G401.6 (cell line): Measurements from ENCODE around the gene ASCL5.
"Not testable (repeated sequence)": the region's sequence is repeated elsewhere in the genome, so short reads cannot be mapped to it uniquely, and the experiment has no call there.

ENCODE experiments used
- FAIRE-seq: peaks from 2 replicates; lab custom pipeline; 2012; peaks lifted over from hg19 to GRCh38; lab: Jason Lieb, UNC

ASCL5 gene

DNA sequence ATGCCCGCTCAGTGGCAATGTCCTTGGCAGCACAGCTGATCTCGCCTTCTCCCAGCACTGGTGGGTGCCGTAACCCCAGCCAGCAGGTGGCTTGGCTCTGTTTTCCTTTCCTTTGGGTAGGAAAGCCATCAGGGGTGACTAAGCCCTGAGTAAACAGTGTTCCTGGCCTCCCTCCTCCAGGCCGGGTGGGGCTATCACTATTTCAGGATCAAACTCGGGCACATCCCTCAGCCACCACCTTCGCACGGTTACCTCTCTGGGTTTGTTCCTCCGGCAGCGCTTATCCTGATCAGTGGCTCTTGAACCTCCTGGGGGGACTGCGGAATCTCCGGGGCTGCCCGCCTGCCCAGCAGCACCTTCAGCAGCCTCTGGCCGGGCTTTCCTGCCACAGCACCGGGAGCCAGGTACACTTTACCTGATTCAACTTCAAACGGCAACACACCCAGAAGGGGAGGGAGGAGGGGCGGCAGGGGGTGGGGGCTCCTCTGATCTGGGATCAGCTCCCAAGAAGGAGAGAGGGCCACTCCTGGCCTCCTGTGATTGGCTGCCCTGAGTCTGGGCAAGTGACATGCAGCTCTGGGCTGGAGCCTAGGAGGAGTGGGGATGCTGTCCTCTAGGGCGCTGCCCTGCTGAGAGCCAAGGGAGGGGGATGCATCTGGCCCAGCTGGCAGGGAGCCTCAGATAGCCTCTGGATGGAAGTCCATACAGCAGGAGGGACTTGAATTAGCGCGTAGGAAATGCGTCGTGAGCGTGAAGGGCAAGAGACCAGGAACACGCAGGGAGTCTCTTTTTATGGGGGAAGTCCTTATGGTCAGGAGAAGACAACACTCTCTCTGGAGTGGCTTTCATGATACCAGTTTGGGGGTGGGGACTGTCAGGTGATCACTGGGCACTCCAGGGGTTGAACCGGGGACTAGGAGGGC lies at the start of gene ASCL5:
Gene ASCL5 (minus strand): TSS at position 353 of the 923 bp plus-strand sequence. CDS start 11,812 bp downstream, outside the sequence.
- FAIRE-seq: no peak

DNA sequence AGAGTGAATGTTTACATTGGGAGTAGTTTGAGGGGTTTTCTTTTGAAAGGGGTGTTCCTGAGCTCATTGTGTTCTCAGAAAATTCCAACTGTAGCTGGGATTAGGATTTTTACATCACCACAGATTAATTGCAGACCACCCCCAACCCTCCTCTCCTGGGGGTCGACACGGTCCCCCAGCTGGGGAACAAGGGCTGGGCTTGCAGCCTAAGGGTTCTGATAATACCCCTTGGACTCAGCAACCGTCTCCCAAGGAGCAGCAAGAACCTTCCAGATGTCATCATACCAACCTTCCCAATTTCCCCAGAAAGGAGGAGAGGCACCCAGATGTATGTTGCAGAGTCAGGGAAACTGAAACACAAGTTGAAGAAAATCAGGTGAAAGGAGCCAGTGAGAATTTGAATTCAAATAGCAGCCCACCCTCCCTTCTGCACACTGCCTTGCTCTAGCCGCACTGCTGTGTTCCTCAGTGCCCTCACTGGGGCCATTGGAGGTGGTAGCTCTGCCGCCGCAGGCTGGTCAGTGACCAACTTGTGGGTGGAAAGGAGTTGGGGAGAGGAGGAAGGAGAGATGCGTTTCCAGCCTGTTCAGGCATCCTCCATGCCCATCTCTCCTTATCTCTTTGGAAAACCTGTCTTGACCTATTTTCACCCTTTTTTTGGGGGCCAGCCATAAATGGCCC lies 49.0 kb upstream of the ASCL5 start:
- no peak for FAIRE-seq

DNA sequence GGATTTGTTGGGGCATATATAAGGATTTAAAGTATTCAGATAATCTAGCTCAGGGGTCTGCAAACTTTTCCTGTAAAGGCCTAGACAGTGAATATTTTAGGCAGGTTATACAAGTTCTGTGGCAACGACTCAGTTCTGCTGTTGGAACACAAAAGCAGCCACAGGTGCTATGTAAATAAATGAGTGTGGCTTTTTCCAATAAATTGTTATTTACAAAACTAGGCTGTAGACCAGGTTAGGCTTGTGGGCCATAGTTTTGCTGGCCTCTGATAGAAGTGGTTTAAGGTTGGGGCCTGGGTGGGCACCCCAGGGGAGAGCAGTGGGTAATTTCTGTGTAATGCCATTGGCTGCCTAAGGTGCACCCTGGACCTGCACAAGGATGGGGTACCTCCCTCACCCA lies 46.8 kb upstream of the ASCL5 start:
- no peak for FAIRE-seq

DNA sequence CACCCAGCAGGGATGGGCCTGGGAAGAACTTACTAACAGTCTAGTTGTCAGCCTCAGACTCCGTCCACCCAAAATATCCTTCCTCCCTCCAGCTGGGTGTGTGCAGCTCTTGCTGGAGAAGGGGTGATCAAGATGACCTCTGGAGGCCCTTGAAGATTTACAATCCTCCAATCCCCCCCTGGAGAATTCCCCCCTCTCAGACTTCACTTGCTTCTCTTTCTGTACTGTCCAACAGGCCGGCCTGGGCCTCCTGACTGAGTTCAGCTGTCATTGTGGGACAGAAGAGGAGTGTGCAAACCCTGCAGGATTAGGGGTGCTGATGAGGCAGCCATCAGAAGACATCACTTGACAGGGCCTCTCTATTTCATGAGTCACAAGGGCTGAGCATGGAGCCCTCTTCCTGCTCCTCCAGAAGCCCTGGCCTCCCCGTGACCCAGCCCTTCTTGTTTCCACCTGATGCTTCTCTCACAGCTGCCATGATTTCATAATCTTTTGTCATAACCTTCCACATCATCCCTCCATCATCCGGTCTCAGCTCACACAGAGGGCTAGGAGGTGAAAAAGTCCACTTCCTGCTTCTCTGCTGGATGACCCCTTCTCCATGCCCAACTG lies 46.1 kb upstream of the ASCL5 start:
- no peak for FAIRE-seq

DNA sequence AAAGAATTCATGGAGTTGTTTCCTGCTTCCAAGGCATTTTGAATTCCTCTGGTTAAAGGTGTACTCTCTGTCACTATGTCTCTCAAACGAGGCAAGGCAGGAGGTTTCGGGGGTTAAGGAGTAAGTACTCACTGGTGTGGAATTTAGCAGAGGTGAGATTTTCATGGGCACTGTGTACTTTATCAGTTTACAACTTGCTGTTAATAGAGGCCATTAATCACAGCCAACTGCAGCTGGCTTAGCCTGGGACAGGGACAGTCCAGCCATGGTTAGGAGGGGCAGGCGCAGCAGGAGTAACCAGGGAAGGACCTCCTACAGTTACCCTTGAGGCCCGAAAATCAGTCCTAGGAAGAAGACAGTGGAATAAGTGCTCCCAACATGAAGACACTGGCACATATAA lies 45.3 kb upstream of the ASCL5 start:
- FAIRE-seq: no peak

GRCh38 chr1:201171063-201172036 lies 44.4 kb upstream of the ASCL5 start:
- FAIRE-seq: peak; percentile 17

- FAIRE-seq: peak; percentile 65
Measured at GRCh38 chr1:201170533-201171062, 43.6 kb upstream of the ASCL5 start.

- FAIRE-seq: no peak
Measured at GRCh38 chr1:201169971-201170532, 43.1 kb upstream of the ASCL5 start.

DNA sequence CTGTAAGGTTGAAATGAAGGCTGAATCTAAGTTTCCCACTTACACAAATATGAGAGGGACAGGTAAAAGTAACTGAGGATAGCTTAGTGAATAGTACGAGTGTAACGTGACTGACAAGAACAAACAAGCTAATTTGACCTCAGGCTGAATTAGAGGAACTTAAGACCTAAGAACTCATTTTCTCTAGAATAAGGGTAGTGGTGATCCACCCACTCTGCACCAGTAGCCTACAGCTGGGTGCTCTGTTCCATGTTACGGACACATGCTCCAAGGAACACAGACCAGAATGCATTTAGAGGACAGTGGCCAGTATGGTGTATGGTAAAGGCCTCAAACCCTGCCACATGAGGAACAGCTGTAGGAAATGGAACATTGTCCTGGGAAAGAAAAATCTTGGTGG lies 42.2 kb upstream of the ASCL5 start:
- no peak for FAIRE-seq

DNA sequence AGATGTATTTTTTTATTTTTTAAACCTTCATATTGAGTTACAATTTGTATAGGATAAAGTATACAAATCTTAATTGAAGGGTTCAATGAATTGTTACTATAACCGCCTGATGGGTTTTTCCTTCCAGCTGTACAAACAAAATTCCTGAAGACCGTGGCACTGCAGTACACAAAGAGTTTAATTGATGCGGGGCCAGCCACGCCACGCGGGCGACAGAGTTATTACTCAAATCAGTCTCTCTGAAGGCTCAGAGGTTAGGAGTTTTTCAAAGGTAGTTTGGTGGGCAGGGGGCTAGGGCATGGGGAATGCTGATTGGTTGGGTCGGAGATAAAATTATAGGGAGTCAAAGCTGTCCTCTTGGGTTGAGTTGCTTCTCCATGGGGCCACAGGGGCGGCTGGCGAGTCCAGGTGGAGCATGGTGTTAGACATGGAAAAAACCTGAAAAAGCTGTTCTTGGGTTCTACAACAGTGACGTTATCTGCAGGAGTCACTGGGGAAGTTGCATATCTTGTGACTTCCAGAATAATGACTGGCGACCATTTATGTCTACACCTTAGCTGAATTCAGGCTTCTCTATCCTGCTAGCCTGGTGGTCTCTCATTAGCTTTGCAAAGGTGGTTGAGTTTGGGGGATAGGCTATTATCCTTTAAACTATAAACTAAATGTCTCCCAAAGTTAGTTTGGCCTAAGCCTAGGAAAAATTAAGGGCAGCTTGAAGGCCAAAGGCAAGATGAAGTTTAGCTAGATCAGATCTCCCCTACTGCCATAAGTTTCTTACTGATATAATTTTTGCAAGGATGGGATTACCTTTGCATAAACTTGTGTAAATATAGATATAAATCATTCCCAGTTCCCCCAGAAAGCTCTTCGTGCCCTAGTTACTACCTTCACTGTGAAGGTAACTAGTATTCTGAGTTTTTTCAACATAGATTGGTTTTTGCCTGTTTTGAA lies 40.3 kb upstream of the ASCL5 start:
- FAIRE-seq: no peak

DNA sequence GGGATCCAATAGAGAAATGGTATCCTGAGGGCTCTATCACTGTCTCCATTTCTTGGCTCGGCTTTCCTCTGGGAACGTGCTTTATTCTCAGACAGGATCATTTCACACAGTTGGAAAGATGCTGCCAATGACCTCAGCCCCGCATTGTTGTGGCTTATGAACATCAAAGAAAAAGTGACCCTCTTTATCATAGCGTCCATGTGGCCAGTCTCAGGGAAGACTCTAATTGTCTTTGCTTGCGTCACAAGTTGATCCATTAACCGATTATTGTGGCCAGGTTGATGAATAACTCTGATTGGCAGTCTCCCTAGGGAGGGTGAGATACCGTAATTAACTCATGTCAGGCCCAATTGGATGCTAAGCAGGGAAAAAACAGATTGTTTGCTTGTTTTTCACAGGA lies 37.7 kb upstream of the ASCL5 start:
- no peak for FAIRE-seq

DNA sequence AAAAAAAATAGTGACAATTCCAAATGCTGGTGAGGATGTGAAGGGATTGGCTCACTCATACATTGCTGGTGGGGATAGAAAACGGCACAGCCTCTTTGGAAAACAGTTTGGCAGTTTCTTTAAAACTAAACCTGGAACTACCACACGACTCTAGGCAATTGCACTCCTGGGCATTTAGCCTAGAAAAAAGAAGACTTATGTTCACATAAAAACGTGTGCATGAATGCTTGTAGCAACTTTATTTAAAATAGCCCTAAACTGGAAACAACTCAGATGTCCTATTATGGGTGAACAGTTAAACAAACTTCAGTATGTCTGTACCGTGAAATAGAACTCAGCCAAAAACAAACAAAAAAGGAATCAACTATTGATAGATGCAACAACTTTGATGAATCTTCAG lies 36.7 kb upstream of the ASCL5 start:
- FAIRE-seq: no peak

- FAIRE-seq: not testable (repeated sequence)
Measured at GRCh38 chr1:201163036-201163435, 36.1 kb upstream of the ASCL5 start.

- FAIRE-seq: no peak
Measured at GRCh38 chr1:201157949-201158348, 31.0 kb upstream of the ASCL5 start.

DNA sequence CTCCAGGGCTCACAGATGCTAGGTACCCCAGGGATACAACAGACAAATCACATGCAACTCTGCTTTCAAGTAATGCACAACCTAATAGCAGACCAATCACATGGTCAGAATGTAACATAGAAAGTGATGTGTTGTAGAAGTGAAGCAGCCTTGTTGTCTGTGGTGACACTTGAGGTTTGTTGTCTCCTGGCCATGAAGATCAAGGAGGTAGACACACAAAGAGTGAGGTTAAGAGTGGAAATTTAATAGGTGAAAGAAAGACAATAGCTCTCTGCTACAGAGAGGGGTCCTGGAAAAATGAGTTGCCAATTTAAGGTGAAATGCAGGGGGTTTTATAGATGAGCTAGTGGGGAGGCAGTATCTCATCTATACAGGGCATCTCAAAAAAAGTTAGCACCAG lies 29.8 kb upstream of the ASCL5 start:
- no peak for FAIRE-seq

DNA sequence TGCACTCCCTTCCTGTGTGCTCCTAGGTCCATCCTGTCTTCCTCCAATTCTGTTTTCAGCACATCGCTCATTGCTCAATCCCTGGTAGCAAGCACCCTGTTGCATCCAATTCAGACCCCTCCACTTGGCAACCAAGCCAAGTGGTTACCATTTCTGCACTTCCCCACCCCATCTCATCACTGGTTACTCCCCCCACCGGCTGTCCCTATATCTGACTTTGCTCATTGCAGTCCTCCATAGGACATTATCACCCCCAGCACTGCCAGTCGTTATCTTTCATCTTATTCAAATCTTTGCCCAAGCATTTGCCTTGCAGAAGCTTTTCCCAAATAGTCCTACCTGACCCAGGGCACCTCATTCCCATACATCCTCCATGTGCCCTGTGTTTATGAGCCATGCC lies 29.4 kb upstream of the ASCL5 start:
- no peak for FAIRE-seq

- FAIRE-seq: no peak
Measured at GRCh38 chr1:201155354-201155753, 28.4 kb upstream of the ASCL5 start.

DNA sequence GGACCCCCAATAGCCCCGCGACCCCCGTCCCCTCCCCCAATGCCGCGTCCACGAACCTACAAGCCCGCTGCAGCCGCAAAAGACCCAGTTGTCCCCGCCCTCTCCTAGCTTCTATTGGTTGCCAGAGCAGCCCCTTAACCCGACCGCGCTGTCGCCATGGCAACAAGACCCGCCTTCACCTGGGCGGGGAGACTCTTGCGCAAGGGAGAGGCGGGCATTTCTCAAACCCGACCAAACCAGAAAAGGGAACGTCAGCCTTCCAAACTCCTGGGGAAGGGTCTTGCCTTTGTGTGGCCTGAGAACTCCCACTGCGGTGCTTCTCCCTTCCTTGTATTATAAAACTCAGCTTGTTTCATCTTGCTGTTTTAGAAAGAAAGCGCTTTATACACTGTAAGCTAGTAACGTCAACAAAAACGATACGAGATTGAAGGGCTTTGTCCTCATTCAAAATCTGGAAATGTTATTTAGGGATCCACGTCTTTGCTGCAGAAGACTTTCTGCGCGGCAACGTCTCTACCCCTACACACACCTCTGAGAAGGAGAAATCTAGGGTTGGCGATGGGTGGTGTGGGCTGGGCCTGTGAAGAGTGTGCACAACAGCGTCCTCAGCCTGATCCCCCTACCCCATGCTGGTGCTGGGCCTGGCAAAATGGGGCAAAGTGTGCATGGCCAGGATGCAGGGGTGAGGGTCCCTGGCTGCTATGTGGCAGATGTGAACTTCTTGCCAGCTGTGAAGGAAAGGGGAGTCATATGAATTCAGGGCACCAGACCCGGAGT lies 27.6 kb upstream of the ASCL5 start, which contains the start of gene TMEM9:
Gene TMEM9 (minus strand): TSS at position 86 of the 777 bp plus-strand sequence. CDS start 551 bp downstream, outside the sequence.
- FAIRE-seq: peak; percentile 81
